Fibroblast of skin of right quadriceps (primary cell): ENCODE results near the gene CNNM3.

Experiments
- DNase-seq: peaks from one replicate; pipeline ENCODE4 v3.0.0-alpha.2; 2013

Gene CNNM3

DNA sequence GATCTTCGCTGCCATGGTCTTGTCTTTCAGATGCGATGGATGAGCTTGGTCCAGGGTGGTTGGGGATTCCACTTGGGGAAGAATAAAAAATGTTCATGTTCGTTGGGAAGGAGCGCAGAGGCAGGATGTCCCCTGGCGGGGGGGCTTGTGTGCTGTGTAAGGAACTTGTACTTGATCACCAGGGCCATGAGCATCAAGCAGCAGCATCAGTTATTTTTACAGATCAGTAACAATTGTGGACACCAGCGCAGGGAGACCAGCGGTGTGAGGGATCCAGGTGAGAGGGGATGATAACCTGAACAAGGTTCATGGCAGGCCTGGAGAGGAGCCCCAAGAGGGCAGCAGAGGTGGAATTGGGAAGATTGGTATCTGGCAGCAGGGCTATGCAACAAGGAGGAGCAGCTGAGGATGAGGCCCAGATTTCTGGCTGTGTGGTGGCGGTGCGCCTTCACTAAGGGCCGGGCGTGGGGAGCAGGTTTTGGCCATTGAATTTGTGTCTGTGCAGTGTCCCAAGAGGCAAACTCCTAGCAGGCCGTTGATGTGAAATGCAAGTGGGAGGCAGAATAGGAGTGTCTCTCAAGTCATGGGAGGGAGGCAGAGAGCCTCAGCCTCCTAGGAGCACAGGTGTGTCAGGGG is 3.9 kb downstream of the CNNM3 start:
- DNase-seq, result no peak

DNA sequence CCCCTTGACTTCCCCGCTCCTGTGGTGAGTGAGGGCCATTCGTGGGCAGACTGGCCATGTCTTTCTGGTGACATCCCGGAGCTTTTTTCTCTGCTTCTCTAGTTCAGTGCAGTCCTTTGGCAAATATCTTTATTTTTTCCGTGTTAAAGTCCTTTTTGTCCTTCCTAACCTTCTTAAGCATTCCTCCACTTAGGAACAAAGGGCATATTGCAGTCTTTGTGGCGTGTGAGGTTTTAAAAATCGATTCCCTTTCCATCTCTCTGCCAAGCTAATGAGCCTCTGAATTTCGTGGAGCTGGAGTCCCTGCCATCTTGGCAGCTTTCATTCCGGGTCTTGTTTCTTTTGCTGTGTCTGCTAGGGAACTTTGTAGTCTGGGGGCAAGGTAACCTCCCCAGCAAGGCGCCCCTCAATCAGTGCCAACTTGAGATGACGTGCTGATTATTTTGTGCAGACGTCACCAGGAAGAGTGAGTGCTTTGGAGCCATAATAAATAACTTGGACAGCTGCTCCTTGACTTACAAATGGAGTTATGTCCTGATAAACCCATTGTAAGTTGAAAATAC is 5.1 kb downstream of the CNNM3 start:
- no peak for DNase-seq

DNA sequence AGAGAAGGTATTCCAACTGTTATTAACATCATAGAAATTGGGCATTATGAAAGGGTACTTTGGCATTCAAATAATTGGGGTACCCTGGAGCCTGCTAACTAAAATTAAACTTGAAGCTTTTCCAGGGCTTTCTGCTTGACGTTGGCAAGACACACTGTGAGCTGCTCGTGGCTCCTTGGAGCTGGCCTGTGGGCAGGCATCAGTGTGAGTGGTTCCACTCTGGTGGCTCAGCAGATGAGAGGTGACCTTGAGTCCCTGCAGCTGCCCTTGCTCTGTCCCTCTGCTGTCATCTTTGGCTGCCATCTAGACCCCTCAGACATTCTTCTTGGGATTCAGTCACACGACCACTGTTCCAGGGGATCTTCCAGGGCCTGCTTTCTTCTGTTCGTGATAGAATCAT is 6.7 kb downstream of the CNNM3 start:
- DNase-seq, result no peak

DNA sequence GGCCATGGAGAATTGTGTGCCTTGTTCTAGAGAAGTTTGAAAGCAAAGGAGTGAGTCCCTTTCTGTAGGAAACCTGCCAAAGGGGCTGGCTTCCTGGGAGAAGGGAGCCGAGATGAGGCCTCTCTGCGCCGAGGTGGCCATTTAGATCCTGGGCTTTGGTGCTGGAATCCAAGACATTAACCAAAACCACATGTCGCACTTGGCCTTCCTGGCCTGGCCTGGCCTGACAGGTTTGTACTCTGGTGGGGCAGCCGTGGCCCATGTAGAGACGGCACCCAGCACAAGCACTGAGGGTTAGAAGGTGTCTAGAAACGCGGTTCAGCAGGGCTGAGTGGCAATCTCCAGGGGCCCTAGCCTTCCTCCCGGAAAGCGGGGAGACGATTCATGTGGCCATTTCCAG is 7.1 kb downstream of the CNNM3 start:
- no peak for DNase-seq

DNA sequence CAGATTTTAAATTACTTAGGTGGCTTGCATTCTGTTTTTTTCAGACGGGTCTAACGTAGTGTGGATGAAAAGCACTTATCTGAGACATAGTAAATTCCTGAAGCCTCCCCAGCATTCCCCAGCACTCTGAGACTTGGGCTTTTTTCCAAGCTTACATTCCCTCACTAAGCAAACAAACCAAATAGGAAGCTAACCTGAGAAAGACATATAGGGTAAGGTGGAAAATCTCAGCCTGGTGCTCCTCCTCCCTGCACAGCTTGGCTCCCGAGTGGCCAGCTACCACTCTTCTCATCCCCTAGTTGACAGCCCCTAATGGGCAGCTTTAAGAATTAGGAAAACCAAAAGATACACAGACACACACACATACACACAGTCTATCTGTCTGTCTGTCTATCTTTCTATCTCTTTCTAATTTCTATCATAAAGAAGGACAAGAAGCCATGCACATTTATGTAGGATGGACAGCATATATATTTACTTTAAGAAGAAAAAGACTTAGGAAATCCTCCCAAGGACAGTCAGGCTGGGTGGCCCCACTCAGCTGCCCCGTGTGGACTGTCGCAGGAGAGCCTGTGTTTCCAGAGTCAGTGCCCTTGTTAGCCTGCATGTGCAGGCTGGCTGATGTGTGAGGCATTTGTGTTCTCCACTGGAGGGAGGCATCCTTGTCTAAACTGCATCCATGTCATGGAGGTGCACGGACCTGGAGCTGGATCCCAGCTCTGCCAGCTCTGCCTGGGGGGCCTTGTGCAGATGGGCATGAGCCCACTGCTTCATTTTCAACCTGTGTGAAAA is 8.2 kb downstream of the CNNM3 start:
- peak; percentile 33 for DNase-seq

DNA sequence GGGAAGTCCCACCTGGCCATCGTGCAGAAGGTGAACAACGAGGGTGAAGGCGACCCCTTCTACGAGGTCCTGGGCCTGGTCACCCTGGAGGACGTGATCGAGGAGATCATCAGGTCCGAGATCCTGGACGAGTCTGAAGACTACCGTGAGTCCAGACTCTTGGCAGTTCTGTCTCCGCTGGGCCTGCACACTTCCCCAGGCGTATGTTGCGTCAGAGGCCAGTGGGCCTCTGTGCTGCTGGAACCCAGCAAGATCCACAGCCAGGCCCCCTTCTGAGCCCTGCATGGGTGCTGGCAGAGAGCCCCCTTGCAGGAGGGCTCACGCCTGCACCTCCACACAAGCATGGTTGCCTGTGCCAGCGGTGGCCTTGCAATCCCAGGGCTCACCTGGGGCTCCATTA is 9.0 kb downstream of the CNNM3 start:
- no peak for DNase-seq

DNA sequence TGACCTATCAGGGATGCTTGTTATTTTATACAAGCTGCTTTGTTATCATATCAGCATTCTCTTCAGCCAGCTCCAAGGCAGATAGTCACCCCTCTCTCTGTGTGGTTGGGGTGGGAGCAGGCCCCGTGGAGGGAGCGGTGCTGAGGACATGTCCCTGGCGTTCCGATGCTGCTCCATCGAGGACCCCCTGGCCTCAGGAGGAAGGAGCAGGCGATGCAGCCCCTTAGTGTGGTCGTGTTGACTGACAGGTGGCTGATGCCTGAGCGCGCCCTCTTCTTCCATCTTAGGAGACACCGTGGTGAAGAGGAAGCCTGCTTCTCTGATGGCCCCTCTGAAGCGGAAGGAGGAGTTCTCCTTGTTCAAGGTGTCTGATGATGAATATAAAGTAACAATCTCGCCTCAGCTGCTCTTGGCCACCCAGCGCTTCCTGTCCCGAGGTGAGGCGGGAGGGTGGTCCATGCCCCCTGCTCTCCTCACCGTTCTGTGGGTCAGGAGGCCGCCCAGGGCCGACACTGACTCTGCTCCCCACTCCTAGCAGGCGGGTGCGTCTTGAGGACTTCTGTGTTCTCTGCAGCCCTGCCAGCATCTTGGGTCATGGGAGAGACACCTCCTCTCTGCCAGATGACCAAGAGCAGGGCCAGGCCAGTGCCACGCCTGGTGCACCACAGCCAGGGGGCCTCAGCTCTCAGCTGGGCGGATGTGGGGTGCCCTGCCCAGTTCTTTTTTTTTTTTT is 10.6 kb downstream of the CNNM3 start:
- no peak for DNase-seq

DNA sequence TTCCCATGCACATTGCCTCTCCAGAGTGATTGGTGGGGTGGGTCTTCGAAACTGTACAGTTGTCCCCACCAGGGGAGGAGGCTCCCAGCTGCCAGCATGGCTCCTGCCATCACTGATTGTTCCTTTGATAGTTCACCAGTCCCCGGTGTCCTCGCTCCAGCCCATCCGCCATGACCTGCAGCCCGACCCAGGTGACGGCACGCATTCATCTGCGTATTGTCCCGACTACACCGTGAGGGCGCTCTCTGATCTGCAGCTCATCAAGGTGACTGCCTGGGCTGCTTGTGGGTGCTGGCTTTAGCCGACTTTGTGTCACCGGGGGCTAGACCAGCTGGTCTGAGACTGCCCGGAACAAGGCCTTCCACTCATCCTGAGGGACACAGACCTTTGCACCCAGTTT is 12.4 kb downstream of the CNNM3 start:
- no peak for DNase-seq

DNA sequence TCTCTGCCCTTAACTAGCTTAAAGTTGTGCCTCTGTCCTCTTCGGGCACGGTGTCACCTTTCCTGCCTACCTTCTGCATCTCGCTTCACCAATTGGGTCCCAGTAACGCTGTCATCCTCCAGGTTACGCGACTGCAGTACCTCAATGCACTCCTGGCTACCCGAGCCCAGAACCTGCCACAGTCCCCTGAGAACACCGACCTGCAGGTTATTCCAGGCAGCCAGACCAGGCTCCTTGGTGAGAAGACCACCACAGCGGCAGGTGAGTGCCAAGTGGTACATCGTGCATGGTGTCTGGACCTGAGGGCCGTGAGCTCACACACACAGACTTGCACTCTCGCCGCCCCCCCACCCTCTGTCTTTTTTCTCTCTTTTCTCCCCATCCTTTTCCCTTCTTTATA is 12.8 kb downstream of the CNNM3 start:
- DNase-seq, result no peak

DNA sequence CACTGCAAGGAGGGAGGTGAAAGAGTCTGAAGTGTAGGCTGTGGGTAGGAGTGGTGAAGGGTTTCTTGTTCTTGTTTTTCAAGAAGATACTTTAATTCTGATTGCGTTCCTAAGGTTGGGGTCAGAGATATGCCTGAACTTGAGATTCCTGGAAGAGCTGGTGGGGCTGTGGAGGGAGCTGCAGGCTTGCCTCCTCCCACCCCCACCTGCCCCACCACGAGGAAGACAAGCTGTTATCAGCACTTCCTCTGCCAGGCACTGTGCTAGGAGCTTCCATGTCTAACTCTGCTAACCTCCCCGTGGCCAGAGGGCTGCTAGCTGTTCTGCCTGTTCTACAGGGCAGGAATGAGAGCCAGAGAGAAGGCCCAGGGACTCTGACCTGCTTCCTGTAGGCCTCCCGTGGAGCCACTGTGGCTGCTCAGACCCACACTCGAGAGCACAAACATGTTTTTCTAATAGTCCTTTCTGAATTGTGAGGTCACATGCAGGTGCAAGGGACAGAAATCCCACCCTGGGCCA is 14.0 kb downstream of the CNNM3 start:
- DNase-seq, result no peak

DNA sequence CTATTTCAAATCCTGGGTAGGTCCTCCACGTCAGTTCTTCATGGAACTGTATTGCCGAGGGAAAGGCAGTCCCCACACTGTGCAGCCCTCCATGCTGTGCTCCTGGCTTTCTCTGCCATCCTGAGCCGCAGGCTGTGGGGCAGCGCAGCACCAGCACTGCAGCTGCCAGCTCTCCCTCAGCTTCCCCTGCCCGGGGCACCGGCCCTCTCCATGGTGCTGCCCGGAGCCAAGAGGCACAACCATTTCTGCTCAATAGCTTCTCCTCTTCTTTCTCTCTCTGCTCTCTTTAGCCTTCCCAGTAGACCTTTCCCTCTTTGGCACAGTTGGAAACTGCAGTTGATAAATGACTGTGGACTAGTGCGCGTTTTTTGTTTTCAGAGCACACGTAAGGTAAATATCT is 15.6 kb downstream of the CNNM3 start:
- no peak for DNase-seq

DNA sequence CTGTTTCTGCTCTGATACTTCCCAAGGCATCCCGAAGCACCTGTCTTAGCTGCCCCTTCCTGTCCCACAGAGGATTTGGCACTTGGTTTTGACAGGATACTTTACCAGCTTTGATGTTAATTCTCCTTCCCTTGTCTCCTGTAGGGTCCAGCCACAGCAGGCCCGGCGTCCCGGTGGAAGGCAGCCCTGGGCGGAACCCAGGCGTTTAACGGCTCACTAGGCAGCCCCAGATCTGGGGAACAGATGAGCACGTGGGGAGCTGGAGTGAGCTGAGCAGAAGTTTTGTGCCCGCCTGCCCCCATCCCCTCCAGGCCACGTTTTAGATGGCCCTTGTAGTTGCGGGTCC is 16.3 kb downstream of the CNNM3 start:
- no peak for DNase-seq

DNA sequence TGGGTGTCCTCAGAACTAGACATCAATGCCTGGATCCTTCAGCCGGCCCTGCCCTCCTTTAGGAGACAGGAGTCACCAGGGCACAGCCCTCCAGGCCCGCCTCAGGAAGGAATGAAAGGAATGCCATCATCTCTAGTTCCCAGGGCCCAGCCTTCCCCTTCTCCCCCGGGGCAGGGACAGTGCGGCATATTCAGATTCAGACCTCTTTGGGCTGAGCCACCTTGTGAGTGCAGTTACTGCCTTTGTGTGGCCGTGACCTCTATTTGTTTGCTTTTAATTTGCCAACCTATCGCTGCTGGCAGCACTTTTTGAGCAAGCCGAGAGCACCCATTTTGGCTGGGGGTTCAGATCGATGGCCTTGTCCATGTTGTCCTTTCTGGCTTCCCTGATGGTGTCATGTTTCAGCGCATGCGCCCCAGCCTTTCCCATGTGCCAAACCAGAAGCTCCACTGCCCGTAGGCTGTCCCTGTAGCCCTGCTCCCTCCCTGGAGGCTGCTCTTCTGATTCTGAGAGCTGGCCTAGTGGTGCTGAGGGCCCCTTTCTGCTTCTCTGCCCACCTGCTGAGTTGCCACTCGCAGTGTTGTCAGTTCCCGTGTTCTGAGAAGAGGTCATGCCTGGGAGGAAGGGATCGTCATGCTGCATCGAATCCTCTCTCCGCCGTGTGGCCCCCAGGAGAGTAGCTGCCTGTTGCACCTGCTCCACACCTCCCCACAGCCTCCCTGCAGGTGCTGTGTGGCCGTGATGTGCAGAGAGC is 16.9 kb downstream of the CNNM3 start:
- DNase-seq, result peak; percentile 57

DNA sequence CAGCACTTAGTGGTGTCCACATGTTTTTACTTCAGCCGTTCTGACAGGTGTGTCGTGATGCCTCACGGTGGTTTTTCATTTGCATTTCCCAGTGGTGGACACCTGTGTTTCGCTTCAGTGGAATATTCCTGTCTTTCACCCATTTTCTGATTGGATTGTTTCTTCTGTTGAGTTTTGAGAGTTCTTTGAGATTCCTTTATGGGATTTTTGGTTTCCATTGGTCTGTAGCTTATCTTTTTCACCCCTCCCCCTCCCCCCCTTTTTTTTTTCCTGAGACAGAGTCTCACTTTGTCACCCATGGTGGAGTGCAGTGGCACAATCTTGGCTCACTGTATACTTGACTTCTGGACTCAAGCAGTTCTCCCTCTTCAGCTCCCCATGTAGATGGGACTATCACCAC is 19.8 kb downstream of the CNNM3 start:
- DNase-seq, result no peak

DNA sequence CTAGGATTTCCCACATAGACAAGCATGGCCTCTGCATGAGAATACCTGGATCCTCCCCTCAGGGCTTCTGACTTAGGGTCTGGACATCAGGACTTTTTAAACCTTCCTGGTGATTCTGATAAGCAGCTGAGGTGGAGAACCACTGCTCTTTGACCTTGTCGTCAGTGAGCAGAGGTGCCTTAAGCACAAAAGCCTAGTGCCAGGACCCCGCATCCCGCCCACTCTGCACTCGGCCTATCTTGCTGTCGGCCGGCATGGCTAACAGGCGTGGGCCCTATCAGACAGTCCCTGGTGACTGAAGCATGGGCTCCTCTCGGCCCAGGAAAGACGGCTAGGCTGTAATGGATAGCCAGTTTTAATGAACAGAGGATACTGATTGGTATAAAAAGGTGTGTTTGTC is 21.5 kb downstream of the CNNM3 start:
- DNase-seq, result no peak

DNA sequence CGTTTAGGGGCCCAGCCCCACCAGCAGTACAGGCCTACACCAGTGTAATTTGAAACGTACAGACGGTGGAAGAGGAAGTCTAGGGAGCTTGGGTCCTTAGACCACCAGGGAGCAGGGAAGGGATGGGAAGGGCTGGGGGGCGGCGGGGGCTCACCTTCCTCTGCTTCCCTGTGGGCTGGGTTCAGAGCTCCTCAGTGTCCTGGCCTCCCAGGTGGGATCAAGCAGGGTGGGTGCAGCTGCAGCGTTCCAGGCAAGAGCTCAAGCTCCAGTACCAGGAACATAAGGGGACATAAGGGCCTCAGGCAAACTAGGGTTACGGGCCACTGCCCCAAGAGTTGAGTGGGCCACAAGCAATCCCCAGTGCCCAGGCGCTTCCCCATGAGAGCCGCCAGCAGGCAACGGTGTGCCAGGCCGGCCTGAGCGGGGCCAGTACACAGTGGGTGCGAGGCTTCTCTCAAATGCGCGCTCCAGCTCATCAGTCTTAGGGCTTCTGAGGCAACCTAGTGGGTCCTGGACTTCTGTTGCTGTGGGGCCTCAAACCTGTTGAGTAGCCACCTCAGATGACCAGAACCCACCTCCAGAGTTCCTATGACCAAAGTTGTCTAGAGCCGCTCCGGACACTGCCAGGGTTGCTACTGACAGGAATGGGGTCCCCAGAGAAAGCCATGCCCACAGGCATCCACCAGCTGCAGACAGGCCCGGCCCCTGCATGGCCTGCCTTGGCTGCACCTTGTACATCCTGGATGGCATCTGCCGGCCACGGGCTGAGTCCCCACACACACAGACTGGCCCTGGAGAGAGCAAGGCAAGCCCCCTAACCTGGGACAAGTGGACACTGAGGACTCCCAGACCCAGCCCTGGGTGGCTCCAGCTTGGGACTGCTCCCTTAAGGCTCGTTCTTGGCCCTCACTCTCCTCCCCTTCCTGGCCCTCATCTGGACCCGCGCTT is 22.6 kb downstream of the CNNM3 start:
- no peak for DNase-seq

DNA sequence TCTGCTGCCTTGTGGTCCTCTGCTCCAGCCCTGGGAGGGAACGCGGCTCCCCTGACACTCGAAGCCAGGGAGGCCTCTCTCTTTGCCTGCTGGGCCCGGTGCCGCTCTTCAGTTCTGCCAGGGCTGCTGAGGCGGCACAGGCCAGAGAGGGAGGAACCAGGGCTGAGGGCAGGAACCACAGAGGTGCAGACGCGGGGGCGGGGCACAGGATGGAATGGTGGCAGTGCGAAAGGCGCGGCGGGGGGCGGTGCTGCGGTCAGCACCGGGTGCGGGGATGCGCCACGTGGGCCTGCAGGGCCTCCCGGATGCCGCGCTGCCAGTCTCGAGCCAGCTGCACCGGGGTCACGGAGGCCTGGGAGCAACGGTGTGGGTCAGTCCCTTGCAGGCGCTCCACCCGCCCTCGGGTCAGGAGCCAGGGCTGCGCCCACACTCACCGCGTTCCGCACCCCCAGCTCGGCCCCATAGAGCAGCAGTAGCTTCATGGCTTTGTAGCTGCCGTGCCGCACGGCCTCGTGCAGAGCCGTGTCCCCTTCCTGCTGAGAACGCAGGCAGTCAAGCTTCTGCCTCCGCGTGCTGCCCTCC is 23.3 kb downstream of the CNNM3 start:
- peak; percentile 21 for DNase-seq

DNA sequence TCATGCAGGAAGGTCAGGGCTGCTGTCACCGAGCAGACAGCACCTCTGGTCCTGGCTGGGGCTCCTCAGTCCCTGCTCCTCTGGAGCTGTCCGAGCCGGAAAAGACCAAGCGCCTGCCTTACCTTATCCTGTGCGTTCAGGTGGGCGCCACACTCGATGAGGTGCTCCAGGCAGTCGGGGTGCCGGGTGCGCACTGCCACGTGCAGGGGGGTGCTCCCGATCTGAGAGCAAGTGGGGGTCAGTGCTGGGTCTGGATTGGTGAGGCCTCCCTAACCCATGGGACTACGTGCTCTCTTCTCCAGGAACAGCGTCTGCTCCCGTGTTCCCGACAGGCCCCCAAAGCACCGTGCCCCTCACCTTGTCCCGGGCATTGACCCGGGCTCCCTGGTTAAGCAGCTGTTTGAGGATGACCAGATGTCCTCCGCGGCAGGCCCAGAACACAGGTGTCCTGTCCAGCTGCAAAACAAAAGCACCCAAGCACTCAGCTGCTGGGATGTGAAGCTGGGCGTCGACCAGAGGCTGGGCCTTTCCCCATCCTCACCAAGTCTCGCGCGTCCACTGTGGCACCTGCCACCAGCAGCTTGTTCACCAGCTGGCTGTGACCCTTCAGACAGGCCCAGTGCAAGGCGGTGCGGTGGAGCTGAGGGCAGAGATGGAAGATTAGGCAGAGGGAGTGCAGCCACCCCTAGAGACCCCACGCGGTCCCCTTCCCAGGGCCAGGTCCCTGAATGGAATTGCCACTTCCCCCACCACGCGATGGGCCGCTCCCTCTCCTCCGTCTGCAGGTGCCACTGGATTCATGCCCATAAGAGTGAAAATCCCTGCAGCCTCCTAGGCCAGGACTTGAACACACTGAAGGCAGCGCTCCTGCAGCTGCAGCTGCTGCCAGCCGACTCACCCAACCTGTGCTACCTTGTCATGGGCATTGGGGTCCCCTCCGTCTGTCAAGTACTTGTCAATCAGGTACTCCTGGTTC is 24.1 kb downstream of the CNNM3 start:
- DNase-seq, result no peak

DNA sequence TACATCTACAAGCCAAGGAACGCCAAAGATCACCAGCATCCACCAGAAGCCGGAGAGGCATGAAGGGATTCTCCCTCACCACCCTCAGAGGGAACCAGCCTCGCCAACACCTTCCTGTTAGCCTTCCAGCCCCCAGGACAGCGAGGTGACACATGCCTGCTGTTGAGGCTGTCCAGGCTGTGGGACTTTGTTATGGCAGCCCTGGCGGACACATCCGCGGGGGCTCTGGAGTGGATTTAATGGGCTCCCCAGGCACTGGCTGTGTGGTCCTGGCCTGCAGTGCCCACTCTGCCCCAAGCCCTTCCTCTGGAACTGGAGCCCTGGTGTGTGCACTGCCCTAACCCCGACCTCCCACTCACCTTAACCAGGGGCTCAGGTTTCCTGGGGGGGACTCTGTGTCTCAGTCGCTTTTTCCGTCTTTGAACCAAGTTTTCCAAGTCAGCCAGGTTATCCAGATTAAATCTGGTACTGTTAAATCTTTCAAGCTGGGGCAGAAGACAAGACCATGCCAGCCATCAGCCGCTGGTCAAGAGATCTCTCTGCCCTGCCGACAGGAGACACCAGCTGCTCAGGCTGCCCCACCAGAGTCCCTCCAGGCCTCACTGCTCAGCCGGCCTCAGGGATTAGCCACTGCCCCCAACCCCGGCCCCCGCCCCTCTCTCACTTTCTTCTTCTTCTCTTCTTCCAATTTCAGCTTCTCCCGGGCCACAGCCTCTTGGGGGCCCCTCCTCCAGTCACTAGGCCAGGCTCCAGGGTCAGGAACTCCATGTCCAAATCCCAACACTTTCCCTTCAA is 25.8 kb downstream of the CNNM3 start:
- DNase-seq, result no peak
